Activated naive CD4-positive, alpha-beta T cell (primary cell): ENCODE data around the gene CD70.
A peak's percentile ranks its signal among the peaks of the same experiment; 100 is the strongest.
"Not testable (repeated sequence)": the region's sequence is repeated elsewhere in the genome, so short reads cannot be mapped to it uniquely, and the experiment has no call there.

Source experiments
- DNase-seq, 4 experiments: peaks; one replicate each; lab custom pipeline; 2025; lab: John Stamatoyannopoulos, UW

The CD70 gene

DNA sequence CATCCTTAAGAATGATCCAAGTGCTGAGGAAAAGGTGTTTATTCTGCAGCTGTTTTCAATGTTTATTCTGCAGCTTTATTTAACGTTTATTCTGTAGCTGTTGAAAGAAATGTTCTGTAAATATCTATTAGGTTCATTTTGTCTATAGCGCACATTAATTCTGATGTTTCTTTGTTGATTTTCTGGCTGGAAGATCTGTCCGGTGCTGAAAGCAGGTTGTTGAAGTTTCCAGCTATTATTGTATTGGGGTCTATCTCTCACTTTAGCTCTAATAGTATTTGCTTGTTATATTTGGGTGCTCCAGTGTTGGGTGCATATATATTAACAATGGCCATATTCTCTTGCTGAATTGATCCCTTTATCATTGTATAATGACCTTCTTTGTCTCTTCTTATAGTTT, 20.2 kb downstream of the CD70 start:
- DNase-seq = no peak

GRCh38 chr19:6568816-6569215, 22.1 kb downstream of the CD70 start:
- no peak for DNase-seq

DNA sequence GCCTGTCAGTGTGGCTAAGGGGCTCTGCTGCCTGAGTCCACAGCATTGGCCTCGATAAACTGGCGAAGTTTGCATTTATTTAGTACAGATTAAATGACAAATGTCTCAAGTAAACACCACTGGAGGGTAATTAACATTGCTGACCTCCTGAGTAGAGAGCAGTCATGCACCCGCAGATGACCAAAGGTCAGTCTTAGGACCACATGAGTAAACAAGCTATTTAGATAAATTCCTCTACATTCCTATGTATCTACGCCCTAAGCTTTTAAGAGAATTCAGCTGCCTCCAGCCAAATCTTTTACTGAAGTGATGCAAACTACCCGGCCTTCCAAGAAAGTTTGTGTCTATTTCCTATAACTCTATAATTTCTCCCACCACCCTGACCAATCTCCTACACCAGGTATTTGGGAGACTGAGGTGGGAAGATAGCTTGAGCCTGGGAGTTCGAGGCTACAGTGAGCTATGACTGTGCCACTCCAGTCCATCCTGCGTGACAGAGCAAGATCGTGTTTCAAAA, 22.9 kb downstream of the CD70 start:
- no peak for DNase-seq

DNA sequence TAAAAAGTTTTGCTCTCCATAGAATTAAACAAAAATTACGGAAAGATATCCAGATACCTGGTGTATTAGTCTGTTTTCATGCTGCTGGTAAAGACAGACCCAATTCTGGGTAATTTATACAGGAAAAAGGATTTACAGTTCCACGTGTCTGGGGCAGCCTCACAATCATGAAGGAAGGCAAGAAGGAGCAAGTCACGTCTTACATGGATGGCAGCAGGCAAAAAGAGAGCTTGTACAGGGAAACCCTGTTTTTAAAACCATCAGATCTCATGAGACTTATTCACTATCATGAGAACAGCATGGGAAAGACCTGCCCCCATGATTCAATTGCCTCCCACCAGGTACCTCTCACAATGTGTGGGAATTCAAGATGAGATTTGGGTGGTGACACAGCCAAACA, 24.2 kb downstream of the CD70 start:
- not testable (repeated sequence) for DNase-seq

DNA sequence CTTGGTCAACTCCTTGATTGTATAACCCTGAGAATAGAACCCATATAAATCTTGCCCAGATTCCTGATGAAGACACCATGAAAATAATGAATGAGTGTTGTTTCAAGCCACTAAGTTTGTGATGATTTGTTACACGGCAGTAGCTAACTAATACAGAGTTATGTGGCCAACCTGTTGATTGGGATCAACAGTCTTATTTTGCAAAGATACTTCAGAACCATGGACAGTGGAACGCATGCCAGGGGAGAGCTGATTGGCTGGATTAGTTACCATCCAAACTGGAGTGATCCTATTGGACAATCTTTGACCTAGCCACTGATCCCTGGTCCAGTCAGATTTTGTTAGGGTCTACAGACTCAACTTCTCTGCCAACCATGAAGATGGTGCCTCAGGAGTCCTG, 26.6 kb downstream of the CD70 start:
- no peak for DNase-seq

- DNase-seq = not testable (repeated sequence)
These were observed 28.5 kb downstream of the CD70 start for GRCh38 chr19:6562437-6562836.

DNA sequence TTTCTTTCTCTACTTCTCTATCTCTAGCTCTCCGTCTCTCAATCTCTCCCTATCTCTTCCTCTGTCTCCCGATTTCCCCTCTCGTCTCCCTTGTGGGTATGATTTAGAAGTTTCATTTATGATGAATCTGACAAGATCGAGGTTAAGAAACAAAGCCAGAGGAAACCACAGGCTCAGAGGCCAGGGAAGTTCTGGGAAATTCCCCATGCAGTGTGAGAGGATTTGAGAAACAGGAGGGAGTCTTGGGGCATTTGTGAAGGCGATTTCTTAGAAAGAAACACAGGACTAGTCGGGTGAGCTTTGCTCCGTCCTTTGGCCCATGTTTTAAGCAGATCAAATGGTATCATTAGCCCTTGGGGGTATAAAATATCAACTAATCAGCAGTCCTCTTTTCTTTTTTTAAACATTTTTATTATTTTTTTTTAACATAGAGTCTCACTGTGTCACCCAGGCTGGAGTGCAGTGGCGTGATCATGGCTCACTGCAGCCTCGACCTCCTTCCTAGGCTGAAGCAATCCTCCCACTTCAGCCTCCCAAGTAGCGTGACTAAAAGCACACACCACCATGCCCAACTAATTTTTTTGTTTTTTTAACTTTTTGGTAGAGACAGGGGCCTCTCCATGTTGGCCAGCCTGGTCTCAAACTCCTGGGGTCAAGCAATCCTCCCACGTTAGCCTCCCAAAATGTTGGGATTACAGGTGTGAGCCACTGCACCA, 34.3 kb downstream of the CD70 start:
- no peak for DNase-seq

GRCh38 chr19:6556043-6556449, 34.9 kb downstream of the CD70 start:
- DNase-seq = no peak

DNA sequence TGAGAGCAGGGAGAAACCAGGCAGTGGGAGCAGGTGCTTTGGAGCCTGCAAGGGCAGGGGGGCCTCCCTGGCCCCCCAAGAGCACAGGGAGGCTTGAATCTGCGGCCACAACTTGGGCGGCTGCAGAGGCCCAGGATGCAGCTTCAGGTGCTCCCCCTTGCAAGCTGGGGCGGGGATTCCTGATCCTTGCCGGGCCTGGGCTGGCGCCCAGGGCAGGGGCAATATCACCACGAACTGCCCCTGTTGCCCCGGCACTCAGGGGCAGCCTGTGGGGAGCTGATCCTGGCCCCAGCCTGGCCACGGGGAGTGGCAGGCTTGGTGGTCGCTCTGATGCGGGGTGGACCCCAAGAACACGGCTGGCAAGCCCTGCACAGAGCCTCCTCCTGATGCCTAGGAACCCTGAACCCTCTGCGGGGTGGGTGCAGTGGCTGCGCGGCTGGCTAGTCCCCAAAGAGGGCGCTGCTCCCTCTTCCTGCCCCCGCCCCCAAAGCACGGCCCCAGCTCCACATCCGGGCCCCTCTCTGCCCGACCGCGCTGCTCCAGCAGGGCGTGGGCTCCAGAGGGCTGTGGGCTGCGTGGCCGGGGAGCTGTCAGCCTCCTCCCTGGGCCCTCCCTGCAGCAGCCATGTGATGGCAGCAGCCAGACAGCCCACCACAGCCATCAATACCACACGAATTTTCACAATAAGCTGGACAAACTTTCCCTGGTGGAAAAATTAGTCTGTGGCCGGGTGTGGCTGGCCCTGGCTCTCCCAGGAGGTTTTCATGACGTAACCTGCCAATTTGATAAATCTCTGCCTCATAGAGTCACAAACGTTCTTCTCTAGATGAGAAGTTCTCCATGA, 39.1 kb downstream of the CD70 start:
- DNase-seq = peak in 2 of 4 experiments; percentile 25 to 41

DNA sequence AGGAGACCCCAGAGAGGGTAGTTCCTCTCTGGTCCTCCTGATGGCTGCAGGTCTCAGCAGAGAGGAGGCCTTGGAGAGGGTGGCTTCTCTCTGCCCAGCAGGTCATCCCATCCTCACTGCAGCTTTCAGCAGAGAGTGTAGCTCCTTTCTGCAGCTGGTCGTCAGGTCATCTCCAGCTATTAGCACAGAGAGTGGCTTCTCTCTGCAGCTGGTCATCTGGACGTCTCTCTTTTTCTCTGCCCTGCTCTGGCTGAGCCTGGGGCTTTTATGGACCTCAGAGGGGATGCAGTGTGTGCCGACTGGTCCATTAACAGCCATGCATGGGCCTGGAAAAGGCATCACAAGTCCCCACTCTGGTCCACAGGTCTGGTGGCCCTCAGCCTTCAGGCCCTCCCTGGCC, 39.9 kb downstream of the CD70 start:
- DNase-seq = no peak

DNA sequence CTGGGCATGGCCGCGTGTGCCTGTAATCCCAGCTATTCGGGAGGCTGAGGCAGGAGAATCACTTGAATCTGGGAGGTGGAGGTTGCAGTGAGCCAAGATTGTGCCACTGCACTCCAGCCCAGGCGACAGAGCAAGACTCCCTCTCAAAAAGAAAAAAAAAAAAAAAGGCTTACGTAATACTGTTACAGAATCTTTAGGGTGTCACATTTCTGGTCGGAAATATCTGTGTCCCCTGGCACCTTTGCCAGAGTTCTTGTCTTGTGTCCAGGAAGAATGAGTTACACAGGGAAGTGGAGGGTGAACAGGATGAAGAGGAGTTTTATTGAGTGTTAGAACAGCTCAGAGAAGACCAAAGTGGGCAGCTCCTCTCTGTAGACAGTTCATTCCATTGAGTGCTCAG, 40.3 kb downstream of the CD70 start:
- not testable (repeated sequence) for DNase-seq

DNA sequence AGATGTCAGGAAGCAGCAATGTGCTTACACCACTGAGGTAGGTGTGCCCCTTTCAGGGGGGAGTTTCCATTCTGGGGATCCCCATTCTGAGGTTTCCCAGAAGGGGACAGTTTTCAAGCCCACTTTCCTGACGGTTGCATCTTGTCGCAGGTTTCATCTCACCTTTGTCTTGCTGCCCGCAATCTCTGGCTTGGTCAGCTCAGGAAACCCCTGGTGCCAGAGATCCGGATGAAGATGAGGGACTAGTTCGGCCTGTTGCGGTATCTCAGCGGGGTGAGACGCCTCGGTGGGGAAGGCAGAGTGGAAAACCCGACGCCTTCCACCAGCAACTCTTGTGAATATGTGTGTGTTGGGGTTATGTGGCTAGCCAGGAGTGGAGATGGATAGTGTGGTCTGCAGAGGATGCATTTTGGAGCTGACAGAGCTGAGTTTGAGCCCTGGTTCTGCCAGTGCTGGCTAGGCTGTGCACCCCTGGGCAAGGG, 47.0 kb downstream of the CD70 start:
- DNase-seq = no peak

DNA sequence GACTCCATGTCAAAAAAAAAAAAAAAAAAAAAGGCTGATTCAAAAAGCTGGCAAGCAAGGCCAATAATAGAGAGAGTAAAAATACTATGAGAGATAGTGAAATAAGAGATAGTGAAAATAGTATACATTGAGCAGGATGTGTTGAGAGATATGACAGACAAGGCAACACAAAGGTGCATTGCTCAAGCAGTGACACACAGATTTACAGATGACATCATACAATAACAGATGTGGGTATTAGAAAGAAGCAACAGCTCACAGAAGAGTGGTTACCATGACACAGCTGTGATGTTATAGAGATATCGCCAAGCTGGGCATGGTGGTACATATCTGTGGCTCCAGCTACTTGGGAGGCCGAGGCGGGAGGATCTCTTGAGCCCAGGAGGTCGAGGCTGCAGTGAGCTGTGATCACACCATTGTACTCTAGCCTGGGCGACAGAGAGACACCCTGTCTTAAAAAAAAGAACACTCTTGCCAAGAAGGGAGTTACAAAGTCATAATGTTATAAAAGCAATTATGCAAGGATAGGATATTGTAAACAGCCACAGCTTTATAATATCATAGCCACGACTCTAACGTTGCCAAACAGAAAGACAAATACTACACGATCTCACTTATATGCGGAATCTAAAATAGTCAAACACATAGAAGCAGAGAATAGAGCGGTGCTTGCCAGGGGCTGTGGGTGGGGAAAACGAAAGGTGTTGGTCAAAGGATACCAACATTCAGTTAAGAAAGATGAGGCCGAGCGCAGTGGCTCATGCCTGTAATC, 49.8 kb downstream of the CD70 start:
- no peak for DNase-seq

DNA sequence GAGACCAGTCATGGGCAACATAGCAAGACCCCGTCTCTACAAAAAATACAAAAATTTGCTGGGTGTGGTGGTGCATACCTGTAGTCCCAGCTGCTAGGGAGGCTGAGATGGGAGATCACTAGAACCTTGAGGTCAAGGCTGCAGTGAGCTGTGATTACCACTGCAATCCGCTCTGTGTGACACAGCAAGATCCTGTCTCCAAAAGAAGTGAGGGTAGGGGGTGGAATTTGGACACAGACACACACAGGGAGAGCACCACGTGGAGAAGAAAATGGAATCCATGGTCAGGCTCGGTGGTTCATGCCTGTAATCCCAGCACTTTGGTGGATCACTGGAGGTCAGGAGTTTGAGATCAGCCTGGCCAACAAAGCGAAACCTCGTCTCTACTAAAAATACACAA, 51.4 kb downstream of the CD70 start:
- DNase-seq = no peak
